ENCODE results near the gene ADAMTS2.

DNA sequence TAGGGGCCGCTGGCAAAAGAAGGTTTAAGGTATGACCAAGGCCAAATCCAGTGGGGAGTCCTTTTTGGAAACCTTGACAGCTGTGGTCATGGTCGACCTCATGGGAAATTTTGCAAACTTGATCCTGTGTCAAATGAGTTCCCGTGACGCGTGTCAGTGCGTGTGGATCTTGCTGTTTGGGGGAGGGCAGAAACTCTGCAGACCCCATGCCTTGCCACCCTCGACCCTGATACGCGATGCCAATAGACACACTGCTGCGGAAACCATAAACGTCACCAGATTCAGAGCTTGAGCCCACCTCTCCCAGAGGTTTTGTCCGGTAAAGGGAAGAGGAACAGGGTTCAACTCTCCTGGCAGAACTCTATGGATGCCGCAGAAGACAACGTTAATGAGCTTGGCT is 104.7 kb downstream of the ADAMTS2 start:
- TF ChIP-seq POLR2A (IDR thresholded peaks at IDR 0.05; ENCODE audit: low read depth, low read length) (no peak), SMC3 (IDR thresholded peaks at IDR 0.05; ENCODE audit: low read depth, low read length) (no peak), CTCF (conservative IDR thresholded peaks at IDR 0.05; ENCODE audit: low read depth, low read length) (no peak)
